HG03097 (cell line): ENCODE measurements around the gene ADGRV1.
"Not testable (repeated sequence)": the region's sequence is repeated elsewhere in the genome, so short reads cannot be mapped to it uniquely, and the experiment has no call there.

Experiments used
- ATAC-seq: cut with Tn5 transposase; IDR thresholded peaks from one replicate; pipeline ENCODE4 v1.9.1; 2021; ENCODE audit not compliant: unreplicated experiment, low FRiP score

ADGRV1 gene

GRCh38 chr5:90549223-90549622, 9.4 kb upstream of the ADGRV1 start:
- ATAC-seq, result no peak

DNA sequence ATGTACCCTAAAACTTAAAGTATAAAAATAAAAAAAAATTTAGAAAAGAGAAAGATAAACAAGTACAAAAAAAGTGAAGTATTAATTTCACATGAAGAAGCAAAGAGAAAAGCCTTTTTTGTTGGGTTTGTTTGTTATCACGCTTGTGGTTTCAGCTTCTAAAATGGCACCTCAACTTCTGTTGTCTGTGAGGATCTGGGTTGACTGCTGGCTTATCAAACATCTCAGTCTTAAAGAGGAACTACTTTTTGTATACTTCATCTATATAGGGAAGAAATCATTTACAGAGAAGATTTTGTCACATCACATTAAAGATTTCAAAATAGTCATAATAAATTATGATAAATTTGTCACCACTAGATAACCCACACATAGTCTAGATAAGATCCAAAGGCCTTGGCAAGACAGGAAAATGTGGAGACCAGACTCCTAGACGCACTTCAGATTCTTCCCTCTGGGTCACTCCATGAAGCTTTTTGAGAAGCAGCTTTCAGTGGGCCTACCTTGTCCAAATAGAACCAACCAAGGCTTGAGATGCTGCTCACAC, 8.8 kb upstream of the ADGRV1 start:
- no peak for ATAC-seq

DNA sequence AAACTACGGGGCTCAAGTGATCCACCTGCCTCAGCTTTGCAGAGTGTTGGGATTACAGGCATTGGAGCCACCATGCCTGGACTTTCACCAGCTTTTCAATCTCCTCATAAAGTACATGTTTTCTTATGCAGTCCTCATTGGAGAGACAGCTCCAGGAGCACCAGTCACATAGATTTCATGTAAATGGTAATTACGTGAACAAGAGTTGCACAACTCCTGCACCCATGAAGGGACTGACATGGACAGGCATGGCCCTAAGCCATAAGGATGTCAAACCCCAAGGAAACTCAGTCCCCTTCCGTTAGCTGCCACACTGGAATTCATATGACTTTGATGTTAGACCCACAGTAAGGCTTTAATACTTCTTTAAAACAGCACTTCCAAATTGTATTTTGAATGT, 7.6 kb upstream of the ADGRV1 start:
- no peak for ATAC-seq

DNA sequence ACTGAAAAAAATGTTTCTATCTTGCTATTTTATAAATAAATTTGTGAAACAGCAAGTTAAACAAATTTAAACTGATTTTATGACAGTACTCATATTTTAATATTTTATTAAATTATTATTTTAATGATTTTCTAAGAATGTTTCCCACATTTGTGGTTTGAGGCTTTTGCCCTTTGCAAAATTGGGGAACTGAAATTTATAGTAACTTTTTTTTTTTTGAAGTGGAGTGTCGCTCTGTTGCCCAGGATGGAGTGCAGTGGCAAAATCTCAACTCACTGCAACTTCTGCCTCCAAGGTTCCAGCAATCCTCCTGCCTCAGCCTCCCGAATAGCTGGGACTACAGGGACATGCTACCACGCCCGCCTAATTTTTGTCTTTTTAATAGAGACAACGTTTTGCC, 7.2 kb upstream of the ADGRV1 start:
- ATAC-seq, result no peak

DNA sequence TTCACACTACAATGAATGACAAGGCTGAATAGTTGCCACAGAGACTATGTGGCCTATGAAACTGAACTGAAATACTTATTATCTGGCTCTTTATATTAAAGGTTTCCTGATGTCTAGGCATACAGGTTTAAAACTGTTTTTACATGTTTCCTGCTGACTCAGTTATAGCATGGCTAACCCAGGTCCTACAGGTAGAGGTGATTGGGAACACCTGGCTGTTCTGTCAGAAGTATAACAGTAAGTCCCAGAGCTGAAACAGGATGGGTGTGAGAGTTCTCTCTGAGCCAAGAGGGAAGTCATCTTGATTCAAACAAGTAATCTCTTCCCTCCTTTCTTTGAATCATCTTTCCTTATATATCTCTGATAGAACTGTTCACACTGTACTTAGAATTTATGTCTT, 4.9 kb upstream of the ADGRV1 start:
- ATAC-seq, result no peak

- ATAC-seq, result no peak
Observed at GRCh38 chr5:90554358-90555006, 4.1 kb upstream of the ADGRV1 start.

- ATAC-seq, result no peak
Observed at GRCh38 chr5:90555666-90556065, 2.9 kb upstream of the ADGRV1 start.

- ATAC-seq, result no peak
Observed at GRCh38 chr5:90557391-90557790, 1.2 kb upstream of the ADGRV1 start.

DNA sequence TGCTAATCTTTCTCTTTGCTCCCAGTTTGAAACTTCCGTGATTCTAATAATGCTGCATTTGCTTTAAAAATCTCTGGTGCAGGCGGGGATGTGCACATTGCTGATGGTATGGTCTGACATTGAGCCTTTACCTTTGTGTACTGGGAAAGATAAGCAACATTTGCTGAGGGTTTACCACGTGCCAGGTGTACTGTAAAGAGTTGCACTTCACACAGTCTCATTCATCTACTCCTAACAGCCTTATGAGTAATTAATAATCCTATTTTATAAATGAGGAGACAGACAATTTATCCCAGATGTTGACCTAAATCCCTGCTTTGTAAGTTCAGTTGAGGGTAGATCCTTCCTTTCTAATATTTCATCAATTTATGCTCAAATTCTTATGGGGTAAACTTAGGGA, 726 bp upstream of the ADGRV1 start:
- no peak for ATAC-seq

DNA sequence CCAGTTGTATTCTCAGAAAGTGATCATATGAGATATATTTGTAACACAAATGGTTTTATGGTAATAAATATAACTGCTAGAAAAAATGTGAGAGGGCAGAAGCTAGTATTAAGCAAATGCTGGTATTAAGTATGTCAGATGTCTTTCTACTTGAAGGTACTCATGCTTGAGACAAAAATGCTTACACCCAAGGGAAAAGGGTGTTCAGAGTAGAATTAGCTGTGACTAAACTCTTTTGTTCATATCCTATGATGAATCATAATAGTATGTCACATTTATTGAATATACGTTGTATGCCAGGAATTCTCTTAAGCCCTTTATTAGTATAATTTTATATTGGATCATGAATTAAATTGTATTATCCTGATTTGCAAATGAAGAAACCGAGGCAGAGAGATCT, 2.2 kb downstream of the ADGRV1 start:
- ATAC-seq, result no peak

DNA sequence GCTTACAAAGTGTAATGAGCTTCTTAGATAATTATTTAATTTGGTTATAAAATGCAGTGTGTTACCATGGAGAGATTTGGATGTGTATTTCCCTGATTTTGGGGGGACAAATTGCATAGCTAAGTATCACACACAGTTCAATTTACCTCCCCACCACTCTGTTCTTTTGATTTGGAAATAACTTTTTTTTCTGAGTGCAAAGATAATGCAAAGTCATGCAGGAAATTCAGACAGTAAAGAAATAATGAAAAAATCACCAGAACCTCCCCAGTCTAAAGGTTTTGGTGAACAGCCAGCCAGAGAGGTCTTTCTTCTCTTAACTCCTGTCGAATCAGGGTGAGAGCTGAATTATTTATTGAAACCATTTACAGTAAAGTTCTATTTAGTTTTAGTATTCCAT, 3.2 kb downstream of the ADGRV1 start:
- no peak for ATAC-seq

DNA sequence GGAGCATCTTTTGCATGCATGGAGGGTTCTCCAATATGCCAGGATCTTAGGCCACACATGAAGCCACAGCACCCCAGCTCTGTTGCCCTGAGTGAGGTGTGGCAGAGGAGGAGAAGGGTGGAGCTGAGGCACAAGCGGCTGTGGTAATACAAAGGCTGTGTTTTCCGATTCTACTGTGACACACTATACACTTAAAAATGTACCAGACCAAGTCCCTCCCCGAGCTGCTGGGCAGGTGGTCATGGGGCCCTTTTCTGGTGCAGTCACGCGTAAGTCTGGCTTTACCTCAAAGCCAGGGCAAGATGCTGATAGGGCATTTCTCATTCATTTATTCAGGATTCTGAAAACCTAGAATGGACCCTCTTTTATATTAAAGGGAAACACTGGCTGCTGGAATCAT, 3.7 kb downstream of the ADGRV1 start:
- no peak for ATAC-seq

DNA sequence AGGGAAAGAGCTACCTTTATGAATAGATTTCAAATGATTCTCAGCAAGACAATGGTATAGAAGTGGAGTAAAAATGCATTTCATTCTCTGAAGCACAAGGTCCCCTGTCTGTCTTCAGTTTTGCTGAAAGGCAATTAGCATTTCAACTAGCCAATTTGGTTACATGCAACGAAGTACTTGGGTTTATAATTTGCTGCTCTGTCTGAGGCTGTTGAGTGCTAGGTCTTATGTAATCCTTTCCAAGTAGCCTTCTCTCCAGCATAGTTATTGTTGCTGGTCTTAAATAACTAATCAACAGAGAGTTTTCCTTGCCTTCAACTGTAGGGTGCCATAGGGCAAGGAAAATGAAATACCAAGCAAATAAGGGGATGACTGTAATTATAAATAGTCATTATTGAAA, 4.5 kb downstream of the ADGRV1 start:
- ATAC-seq, result no peak

GRCh38 chr5:90565491-90565890, 6.9 kb downstream of the ADGRV1 start:
- no peak for ATAC-seq

DNA sequence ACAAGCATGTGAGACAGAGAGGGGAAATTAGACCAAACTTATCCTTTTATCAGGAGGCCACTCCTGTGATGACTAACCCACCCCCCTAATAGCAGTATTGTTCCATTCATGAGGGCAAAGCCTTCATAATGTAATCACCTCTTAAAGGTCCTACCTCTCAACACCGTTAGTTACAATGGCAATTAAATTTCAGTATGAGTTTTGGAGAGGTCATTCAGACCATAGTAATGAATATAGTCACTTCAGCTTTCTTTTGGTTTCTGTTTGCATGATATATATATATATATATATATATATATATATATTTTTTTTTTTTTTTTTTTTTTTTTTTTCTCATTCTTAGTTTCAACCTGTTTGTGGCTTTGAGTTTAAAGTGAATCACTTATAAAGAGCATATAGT, 10.5 kb downstream of the ADGRV1 start:
- ATAC-seq, result no peak

DNA sequence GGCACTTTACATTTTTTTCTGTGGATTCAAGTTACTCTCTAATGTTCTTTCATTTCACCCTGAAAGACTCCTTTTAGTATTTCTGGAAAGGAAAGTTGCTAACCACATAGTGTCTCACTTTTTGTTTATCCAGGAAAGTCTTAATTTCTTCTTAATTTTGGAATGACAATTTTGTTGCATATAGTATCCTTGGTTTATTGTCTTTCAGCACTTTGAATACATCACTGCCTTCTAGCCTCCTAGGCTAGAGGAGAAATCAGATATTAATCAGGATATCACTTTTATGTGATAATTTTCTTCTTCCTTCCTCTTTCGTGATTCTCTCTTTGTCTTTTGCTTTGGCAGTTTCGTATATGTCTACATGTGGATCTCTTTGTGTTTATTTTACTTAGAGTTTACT, 11.4 kb downstream of the ADGRV1 start:
- ATAC-seq, result no peak

GRCh38 chr5:90571147-90571773, 12.7 kb downstream of the ADGRV1 start:
- no peak for ATAC-seq

GRCh38 chr5:90575712-90576111, 17.1 kb downstream of the ADGRV1 start:
- no peak for ATAC-seq

- not testable (repeated sequence) for ATAC-seq
Observed at GRCh38 chr5:90576566-90576965, 18.0 kb downstream of the ADGRV1 start.

- ATAC-seq, result not testable (repeated sequence)
Observed at GRCh38 chr5:90579905-90580304, 21.3 kb downstream of the ADGRV1 start.

- no peak for ATAC-seq
Observed at GRCh38 chr5:90581956-90582355, 23.4 kb downstream of the ADGRV1 start.

- no peak for ATAC-seq
Observed at GRCh38 chr5:90585337-90585986, 26.9 kb downstream of the ADGRV1 start.
